Glomerular visceral epithelial cell (primary cell): ENCODE results near the gene SEC61A1.
A peak's percentile ranks its signal among the peaks of the same experiment; 100 is the strongest.

Source experiments
- DNase-seq: peaks from one replicate; pipeline ENCODE4 v3.0.0-alpha.2; 2016; ENCODE audit errors: extremely low spot score

The SEC61A1 gene

GRCh38 chr3:128060473-128061381, 8.5 kb downstream of the SEC61A1 start:
- peak; percentile 59 for DNase-seq

DNA sequence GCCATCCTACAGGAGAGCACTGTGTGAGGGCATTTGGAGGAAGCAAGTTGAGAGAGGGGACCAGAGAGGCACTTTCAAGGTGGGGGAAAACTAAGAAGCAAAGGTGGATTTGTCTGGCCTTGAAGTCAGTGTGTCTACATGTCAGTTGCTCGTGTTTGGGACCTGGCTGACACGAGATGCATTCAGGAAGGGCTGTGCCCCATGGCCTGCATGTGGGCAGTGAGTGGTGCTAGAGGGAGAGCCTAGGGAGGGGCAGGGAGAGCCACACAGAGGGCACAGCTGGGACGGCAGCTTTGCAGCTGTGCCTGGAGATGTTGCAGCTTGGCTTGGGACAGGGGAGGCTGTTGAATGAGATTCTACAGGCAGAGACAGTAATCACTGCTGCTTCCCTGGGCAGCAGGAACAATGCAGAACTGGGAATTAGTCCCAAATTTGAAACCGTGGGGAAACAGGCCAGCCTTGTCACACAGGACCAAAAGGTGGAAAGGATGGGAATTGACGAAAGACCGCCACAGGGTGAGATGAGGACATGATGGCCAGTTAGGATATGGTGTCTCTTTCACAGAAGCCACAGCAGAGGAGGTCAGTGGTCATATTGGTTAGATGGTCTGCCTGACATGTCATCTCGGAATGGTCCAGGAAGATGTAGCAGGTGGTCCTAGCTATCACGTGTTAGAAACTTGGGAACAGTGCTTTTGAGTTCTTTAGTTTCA, 10.0 kb downstream of the SEC61A1 start:
- DNase-seq, result no peak

DNA sequence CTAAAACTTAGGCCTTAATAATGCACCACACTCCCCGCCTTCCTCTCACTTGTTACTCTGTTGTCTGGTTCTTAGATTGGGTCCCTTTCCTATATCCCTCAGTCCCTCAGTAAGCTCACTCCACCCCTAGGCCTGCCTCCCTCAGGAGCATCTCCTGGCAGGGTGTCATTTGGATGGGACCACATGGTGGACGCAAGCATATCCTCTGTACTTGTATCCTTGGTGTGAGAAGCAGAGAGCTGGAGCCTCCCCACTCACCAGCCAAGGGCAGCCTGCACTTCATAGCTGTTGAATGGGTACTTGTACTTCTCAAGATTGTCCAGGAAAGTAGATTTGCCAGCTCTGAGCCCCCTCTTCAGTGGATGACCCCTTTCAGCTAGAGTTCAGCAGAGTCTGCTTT, 11.6 kb downstream of the SEC61A1 start:
- DNase-seq, result no peak

DNA sequence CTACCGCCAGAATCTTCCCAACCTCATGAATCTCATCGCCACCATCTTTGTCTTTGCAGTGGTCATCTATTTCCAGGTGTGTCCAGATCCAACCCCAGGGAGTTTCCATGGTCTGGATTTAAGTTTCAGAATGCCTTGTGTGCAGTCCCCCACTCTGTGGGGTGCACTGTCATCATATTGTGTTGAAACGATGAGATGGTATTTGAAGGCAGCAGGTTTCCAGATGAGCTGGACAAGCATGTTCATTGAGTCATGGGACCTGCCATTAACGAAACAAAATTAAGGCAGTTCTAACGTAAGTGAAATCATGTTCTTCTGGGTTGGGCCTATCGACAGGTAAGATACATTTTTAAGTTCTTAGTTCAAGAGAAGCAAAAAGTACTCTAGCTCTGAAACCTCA, 12.7 kb downstream of the SEC61A1 start:
- no peak for DNase-seq

DNA sequence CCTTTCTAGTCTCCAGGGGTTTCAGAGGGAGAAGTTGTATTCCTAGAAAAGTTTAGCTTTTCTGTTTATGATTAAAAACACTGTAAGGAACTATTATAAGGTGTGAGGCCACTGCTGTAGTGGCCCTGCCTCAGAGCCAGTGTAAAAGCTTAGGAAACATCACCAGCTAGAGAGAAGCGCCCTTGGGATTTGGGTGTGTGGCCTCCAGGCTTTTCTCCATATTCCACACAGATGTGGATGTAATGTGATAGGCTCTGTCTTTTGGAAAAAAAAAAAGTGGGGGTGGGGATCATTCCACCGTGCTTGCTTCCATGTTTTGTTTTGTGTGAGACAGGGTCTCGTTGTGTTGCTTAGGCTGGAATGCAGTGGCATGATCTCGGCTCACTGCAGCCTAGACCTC, 13.9 kb downstream of the SEC61A1 start:
- DNase-seq, result no peak

- DNase-seq, result no peak
Observed at GRCh38 chr3:128066676-128067075, 14.4 kb downstream of the SEC61A1 start.

- DNase-seq, result no peak
Observed at GRCh38 chr3:128067489-128067888, 15.3 kb downstream of the SEC61A1 start.

DNA sequence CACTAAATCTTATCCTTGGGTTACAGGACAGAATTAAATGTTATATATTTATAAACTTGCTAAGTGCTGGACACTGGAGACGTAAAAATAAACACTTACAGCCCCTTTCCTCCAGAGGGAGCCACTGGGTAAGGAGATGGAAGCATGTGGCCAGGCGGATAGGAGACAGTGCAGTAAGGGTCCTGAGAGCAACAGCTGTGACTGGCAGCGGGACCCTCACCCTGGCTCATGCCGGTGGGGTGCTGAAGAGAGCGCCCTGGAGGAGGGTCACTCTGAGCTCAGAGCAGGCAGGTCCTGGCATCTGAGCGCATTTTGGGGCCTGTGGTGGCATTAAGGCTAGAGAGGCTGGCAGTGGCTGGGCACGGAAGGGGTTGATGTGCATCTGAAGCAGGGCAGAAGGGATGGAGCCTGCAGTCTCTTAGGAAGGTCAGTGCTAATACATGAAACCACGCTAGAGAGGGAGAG, 16.0 kb downstream of the SEC61A1 start:
- DNase-seq, result peak; percentile 42

- DNase-seq, result no peak
Observed at GRCh38 chr3:128069271-128069670, 17.0 kb downstream of the SEC61A1 start.

DNA sequence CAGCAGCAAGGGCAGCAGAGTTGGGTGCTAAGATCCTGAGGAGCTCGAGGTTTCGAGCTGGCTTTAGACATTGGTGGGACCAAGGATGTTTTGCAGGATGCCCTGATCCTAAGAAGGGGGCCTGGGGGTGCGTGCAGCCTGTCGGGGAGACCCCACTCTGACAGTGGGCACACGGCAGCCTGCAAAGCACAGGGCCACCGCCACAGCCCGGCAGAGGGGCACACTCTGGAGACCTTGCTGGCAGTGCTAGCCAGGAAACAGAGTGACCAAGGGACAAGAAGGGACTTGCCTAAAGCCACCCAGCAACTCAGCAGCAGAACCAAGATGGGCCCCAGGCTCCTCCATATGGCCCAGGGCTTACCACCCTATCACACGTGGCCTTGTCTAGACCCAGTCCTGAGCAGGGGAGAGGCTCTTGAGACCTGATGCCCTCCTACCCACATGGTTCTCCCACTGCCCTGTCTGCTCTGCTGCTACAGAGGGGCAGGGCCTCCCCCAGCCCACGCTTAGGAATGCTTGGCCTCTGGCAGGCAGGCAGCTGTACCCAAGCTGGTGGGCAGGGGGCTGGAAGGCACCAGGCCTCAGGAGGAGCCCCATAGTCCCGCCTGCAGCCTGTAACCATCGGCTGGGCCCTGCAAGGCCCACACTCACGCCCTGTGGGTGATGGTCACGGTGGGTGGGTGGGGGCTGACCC, 18.8 kb downstream of the SEC61A1 start:
- no peak for DNase-seq

GRCh38 chr3:128071771-128072453, 19.7 kb downstream of the SEC61A1 start:
- DNase-seq, result no peak

DNA sequence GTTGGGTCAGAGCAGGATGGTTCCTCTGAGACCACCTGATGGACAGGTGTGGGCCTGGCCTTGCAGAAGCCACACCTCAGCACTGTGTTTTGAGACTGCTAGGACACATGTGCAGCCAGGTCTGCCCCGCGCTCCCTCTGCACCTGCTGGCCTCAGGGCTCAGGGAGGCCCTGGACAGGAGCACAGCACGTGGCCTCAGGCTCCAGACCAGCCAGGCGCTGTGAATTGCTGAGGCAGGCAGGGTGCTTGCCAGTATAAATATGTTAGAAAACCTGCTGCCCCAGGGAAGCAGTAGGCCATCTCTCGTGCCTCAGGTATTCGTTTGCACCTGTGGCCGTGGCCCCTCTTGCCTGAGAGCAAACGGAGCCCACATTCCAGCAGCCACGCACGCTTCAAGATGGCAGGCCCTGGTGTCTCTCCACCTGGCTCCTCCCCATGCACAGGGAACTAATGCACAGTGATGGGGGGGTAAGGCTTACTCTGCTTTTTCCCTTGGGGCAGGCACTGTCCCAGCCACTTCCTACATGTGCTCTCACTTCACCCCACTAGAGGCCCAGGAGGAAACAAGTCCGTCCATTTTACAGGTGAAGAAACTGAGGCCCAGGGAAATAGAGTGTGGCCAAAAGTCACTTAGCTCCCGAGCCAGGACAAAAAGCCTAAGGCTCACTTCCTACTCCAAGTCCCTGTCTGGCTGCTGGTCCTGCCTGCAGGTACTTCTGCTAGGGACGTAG, 20.4 kb downstream of the SEC61A1 start:
- DNase-seq, result no peak

- DNase-seq, result no peak
Observed at GRCh38 chr3:128073185-128073725, 21.0 kb downstream of the SEC61A1 start.

- DNase-seq, result no peak
Observed at GRCh38 chr3:128073807-128074206, 21.6 kb downstream of the SEC61A1 start.

- DNase-seq, result no peak
Observed at GRCh38 chr3:128074851-128075521, 22.7 kb downstream of the SEC61A1 start.

GRCh38 chr3:128075522-128076482, 23.6 kb downstream of the SEC61A1 start:
- DNase-seq, result peak; percentile 81

- DNase-seq, result no peak
Observed at GRCh38 chr3:128076483-128077201, 24.4 kb downstream of the SEC61A1 start.

DNA sequence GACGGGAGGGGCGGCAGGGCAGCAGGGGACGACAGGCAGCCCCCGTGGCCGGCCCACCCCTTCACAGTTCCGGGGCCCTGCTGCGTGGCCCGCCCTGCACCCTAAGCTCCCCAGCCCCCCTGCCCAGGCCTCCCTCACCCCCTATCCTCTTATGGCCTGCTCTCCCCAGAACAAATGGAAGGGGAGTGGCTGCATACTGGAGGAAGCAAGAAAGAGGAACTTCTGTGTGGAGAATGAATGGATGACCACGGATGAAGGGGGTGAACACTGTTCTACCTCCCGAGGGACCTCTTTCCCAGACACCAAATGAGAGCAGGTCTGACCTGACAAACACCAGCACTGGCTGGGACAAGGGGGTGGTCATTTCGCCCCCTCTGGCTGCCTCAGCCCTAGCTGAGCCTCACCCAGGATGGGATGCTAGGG, 25.0 kb downstream of the SEC61A1 start:
- no peak for DNase-seq
